GM12865 (cell line): ENCODE data around the gene MIS12.

Experiments used
- DNase-seq: peaks from one replicate; pipeline ENCODE4 v3.0.0; 2010; ENCODE audit warnings: low read depth
- H3K4me3 ChIP-seq: 2 replicates; pipeline ENCODE4 v1.5.1; 2011; ENCODE audit warnings: mild to moderate bottlenecking, low read depth, low read length, control low read depth
- TF ChIP-seq, protein P1 (sequence below): IDR thresholded peaks from 2 replicates; pipeline ENCODE4 v1.5.1; 2011; ENCODE audit warnings: low read length, control low read depth, low read depth, inconsistent platforms; ENCODE audit not compliant: insufficient read depth; ENCODE audit errors: missing control alignments

Gene MIS12

DNA sequence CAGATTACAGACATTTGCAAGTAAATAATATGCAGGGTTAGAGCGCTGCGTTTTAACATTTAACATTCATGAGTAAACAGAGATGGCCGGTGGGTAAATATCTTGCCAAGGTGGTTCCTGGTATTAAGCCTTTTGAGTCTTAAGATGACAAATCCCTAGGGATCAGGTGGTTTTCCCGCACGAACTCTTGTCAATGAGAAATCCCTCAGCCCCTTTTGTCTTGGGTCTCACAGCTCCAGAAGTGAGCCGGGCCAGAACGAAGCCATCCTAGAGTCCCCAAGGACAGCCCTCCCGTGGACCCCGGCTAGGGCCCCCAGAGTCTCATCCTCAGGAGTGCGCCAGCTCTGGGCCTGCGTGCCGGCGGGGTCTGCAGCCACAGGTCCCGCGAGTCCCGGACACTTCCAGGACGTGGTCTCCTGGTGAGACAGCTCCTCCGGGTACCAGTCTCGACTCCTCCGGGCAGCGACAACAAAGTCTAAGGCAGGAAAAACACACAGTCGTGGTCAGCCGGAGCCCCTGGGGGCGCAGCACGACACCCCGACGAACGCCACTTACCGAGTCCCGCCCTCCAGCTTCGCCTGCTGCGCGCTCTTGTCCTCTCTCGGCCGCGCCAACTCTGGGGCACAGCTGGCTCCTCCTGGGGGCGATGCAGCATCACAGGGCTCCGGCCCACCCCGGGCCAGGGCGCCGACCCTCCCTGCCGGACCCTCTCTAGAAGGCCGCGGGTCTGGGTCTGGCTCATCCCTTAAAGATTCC is 13.3 kb downstream of the MIS12 start:
- TF ChIP-seq, protein P1, sequence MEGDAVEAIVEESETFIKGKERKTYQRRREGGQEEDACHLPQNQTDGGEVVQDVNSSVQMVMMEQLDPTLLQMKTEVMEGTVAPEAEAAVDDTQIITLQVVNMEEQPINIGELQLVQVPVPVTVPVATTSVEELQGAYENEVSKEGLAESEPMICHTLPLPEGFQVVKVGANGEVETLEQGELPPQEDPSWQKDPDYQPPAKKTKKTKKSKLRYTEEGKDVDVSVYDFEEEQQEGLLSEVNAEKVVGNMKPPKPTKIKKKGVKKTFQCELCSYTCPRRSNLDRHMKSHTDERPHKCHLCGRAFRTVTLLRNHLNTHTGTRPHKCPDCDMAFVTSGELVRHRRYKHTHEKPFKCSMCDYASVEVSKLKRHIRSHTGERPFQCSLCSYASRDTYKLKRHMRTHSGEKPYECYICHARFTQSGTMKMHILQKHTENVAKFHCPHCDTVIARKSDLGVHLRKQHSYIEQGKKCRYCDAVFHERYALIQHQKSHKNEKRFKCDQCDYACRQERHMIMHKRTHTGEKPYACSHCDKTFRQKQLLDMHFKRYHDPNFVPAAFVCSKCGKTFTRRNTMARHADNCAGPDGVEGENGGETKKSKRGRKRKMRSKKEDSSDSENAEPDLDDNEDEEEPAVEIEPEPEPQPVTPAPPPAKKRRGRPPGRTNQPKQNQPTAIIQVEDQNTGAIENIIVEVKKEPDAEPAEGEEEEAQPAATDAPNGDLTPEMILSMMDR: no peak
- no peak overlapping the region for H3K4me3 ChIP-seq
- DNase-seq: no peak

DNA sequence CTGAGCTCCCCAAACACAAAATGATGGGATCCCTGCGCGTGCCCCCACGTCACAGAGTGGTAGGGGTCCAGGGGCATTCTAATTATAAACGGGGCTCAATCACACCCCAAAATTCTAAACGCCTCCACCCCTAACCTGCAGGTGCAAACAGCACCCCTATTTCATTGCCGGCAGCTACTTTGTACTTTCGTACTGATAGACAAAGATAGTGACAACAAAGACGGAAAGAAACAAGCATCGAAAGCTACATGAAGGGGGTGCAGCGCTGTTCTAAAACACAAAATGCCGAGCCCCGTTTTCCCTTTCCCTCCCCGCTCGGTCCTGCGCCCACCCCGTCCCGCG is 13.9 kb downstream of the MIS12 start:
- no peak for DNase-seq
- H3K4me3 ChIP-seq: peak overlapping the region; percentile 36

GRCh38 chr17:5500589-5501391 is 14.4 kb downstream of the MIS12 start:
- TF ChIP-seq, protein P1: no peak
- H3K4me3 ChIP-seq: peak overlapping the region; percentile 46
- peak; percentile 75 for DNase-seq

More for the DNA sequence above, 13.9 kb downstream of the MIS12 start:
- TF ChIP-seq, protein P1: no peak

DNA sequence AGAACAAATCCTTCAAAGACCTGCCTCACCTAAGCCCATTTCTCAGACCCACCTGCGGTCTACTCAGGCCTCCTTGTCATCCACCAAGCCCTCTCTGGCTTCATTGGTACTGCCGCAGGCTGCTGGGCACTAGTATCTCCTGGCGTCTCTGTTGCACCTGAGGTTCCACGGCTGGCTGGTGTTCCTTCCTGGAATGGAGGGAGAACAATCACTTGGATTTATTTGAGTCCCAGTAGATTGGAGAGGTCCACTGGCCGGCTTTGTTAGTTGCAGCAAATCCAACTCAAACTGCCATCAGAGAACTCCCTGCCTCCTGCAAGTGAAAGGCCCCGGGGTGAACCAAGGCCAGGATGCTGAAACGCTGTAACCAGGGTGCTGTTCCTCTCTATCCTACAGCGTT is 15.3 kb downstream of the MIS12 start:
- DNase-seq: no peak
- H3K4me3 ChIP-seq: no peak overlapping the region
- TF ChIP-seq, protein P1: no peak

GRCh38 chr17:5502552-5502951 is 16.2 kb downstream of the MIS12 start:
- no peak overlapping the region for H3K4me3 ChIP-seq
- TF ChIP-seq, protein P1: no peak
- DNase-seq: no peak

DNA sequence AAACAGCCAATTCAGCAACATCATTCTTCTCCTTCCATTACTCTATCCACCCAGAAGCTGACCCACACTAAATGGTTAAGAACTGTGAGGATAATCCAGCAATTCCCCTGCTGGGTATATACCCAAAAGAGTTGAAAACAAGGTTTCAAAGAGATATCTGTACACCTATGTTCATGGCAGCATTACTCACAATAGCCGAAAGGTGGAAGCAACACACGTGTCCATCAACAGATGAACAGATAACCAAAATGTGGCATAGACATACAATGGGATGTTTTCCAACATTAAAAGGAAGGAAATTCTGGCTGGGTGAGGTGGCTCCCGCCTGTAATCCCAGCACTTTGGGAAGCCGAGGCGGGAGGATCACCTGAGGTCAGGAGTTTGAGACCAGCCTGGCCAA is 19.9 kb downstream of the MIS12 start:
- DNase-seq: no peak
- TF ChIP-seq, protein P1: no peak

More for the DNA sequence above, 19.9 kb downstream of the MIS12 start:
- no peak overlapping the region for H3K4me3 ChIP-seq
